Calu3 (cell line): ENCODE results near the gene PRDM10. TPM values are rescaled to one million over a fixed set of nuclear protein-coding genes. Genes with fewer than 3 reads are reported as not detected.

Source experiments
- BruUV-seq: library from RNA; stranded (reverse); fragments of 400-500 nt; replicated peaks from 2 replicates; lab custom pipeline; 2021; lab: Mats Ljungman, UMichigan
- CTCF ChIA-PET: fragments of 300-600 bp; sonication (Branson Sonifier 250); formaldehyde crosslinking; loops from one replicate; lab custom pipeline; 2022; ENCODE audit warnings: antibody characterized with exemption; lab: Charles Lee
- DNase-seq: peaks from one replicate; pipeline ENCODE4 v3.0.0; 2022
- H3K27ac Mint-ChIP-seq: one replicate; pipeline ENCODE4 v1.8.0; 2022; ENCODE audit warnings: mixed read lengths; ENCODE audit not compliant: unreplicated experiment
- H3K27me3 Mint-ChIP-seq: one replicate; pipeline ENCODE4 v1.8.0; 2022; ENCODE audit warnings: mixed read lengths; ENCODE audit not compliant: unreplicated experiment
- H3K36me3 Mint-ChIP-seq: one replicate; pipeline ENCODE4 v1.8.0; 2022; ENCODE audit warnings: mild to moderate bottlenecking, moderate library complexity, mixed read lengths; ENCODE audit not compliant: insufficient read depth, unreplicated experiment
- H3K4me1 Mint-ChIP-seq: one replicate; pipeline ENCODE4 v1.8.0; 2022; ENCODE audit warnings: mild to moderate bottlenecking, low read depth, mixed read lengths; ENCODE audit not compliant: unreplicated experiment
- H3K4me3 Mint-ChIP-seq: one replicate; pipeline ENCODE4 v1.8.0; 2022; ENCODE audit warnings: mild to moderate bottlenecking, low read depth, moderate library complexity, mixed read lengths; ENCODE audit not compliant: unreplicated experiment
- H3K9me3 Mint-ChIP-seq: one replicate; pipeline ENCODE4 v1.8.0; 2022; ENCODE audit warnings: low read depth, mixed read lengths; ENCODE audit not compliant: unreplicated experiment
- intact Hi-C: fragments of 100-400 bp; cut with micrococcal nuclease; formaldehyde crosslinking; loops from one replicate; pipeline ENCODE4 v1.10.0; 2022; ENCODE audit not compliant: unreplicated experiment
- total RNA-seq: library from RNA; stranded (reverse); gene quantifications from 2 replicates; pipeline ENCODE4 v1.2.3, GENCODE V29; 2022
- TF ChIP-seq, protein P1 (sequence below): fragments of 200-600 bp; IDR thresholded peaks from one replicate; pipeline ENCODE4 v1.8.0; 2022; ENCODE audit warnings: antibody characterized with exemption; ENCODE audit not compliant: unreplicated experiment

PRDM10 gene
- total RNA-seq, 1 experiment from 2014 or later, result 8.1 TPM

DNA sequence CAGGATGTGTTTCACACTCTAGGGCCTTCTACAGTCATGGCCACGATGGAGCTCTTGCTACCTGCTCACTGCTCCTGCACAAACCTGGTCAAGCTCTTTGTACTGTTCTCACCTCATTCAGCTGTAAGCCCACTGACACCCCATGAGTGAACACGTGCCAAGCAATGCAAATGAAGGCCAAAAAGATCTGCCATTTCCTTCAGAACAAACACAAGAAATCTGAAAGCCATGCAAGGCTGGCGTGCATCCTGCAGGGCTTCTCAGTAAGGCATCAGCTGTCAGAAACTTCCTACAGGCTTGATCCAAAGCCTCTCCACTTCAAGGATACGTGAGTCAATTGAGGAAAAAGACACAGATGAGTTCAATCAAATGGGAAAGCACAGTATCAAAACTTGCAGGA, 63.1 kb downstream of the PRDM10 start:
- H3K4me3 Mint-ChIP-seq, result no peak overlapping the region
- H3K9me3 Mint-ChIP-seq, result no peaks in the 10 kb centered on the region
- intact Hi-C loops, result no loop called here
- no peak overlapping the region for H3K27ac Mint-ChIP-seq
- DNase-seq, result no peak
- no peaks in the 10 kb centered on the region for H3K4me1 Mint-ChIP-seq
- TF ChIP-seq, protein P1, sequence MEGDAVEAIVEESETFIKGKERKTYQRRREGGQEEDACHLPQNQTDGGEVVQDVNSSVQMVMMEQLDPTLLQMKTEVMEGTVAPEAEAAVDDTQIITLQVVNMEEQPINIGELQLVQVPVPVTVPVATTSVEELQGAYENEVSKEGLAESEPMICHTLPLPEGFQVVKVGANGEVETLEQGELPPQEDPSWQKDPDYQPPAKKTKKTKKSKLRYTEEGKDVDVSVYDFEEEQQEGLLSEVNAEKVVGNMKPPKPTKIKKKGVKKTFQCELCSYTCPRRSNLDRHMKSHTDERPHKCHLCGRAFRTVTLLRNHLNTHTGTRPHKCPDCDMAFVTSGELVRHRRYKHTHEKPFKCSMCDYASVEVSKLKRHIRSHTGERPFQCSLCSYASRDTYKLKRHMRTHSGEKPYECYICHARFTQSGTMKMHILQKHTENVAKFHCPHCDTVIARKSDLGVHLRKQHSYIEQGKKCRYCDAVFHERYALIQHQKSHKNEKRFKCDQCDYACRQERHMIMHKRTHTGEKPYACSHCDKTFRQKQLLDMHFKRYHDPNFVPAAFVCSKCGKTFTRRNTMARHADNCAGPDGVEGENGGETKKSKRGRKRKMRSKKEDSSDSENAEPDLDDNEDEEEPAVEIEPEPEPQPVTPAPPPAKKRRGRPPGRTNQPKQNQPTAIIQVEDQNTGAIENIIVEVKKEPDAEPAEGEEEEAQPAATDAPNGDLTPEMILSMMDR, result no peak
- BruUV-seq, result no TSS peak
- H3K36me3 Mint-ChIP-seq, result no peaks in the 10 kb centered on the region
- CTCF ChIA-PET, result no interaction called here
- H3K27me3 Mint-ChIP-seq, result no peaks in the 10 kb centered on the region

DNA sequence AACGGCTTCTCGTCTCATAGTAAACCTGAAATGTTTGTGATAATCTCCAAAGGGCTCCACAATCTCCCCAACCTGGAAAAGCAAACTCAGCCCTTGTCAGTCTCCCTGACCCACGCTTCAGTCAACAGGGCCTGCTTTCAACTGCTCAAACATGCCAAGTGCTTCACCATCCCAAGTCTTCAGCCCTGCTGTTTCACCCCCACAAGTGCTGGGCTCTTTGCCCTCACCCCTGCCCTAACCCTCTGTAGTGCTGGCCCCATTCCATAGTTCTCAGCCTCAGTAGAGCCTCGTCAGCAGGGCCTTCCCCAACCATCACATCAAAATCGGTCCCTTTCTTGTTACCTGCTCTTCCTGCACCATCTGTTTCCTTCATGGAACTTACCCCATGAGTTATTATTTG, 63.9 kb downstream of the PRDM10 start:
- Mint-ChIP-seq H3K27ac (no peak overlapping the region), H3K36me3 (no peaks in the 10 kb centered on the region), H3K27me3 (no peaks in the 10 kb centered on the region), H3K4me1 (no peaks in the 10 kb centered on the region), H3K4me3 (no peak overlapping the region), H3K9me3 (no peaks in the 10 kb centered on the region)
- CTCF ChIA-PET, result no interaction called here
- DNase-seq, result no peak
- intact Hi-C loops, result no loop called here
- BruUV-seq, result no TSS peak
- TF ChIP-seq, protein P1, result no peak

DNA sequence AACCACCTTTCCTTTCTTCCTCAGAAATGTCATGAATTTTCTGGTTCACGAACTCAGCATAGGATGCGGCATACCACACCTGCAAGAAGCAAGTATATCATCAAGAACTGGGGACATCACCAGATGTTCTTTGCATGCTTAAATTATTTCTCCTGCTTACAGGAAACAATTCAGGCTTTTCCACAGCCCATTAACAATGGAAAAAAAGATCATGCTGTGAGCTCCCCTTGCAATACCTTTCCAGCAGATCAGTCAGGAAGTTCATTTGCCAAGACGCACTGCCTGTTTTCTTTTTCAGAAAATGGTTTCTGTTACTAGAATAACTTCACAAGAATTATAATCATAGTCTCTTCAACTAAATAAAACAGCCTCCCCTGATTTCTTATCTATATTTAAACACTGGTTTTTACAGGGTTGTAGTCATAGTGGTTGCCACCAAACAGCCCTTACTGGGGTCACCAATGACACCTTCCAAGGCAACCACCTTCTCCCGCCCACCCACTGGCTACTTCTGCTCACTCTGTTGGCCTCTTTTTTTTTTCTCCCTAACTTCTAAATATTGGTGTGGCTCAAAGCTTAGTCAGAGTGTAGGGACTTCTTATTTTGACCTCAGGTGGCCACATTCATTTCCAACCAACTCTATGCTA, 64.9 kb downstream of the PRDM10 start:
- BruUV-seq, result no TSS peak
- no peak overlapping the region for H3K27ac Mint-ChIP-seq

DNA sequence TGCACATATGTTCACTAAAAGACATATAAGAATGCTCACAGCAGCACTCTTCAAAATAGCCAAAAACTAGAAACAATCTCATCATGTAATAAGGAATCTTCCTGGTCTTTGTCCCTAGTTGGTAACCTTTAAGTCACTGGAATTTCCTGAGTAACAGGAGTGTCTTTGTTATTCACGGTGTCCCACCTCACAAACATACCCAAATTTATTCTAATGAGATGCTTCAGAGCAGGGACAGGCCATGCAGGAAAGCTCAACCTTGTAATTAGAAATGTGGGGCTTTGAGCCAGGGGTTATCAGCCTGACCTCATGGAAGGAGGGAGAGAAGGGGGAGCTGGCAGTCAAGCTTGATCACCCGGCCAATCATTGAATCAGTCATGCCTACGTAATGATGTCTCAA, 66.9 kb downstream of the PRDM10 start:
- intact Hi-C loops, result no loop called here
- no peaks in the 10 kb centered on the region for H3K9me3 Mint-ChIP-seq
- H3K4me1 Mint-ChIP-seq, result no peaks in the 10 kb centered on the region
- TF ChIP-seq, protein P1, result no peak
- no peak overlapping the region for H3K4me3 Mint-ChIP-seq
- no peak for DNase-seq
- CTCF ChIA-PET, result no interaction called here
- no peaks in the 10 kb centered on the region for H3K27me3 Mint-ChIP-seq
- H3K36me3 Mint-ChIP-seq, result peaks cover 2% of the 10 kb centered on the region
- no TSS peak for BruUV-seq
- H3K27ac Mint-ChIP-seq, result no peak overlapping the region

More for the DNA sequence above, 64.9 kb downstream of the PRDM10 start:
- H3K4me3 Mint-ChIP-seq, result no peak overlapping the region
- TF ChIP-seq, protein P1, result no peak
- CTCF ChIA-PET, result no interaction called here
- intact Hi-C loops, result no loop called here
- no peaks in the 10 kb centered on the region for H3K36me3 Mint-ChIP-seq
- DNase-seq, result no peak
- H3K4me1 Mint-ChIP-seq, result no peaks in the 10 kb centered on the region
- no peaks in the 10 kb centered on the region for H3K27me3 Mint-ChIP-seq
- H3K9me3 Mint-ChIP-seq, result no peaks in the 10 kb centered on the region
